Astrocyte (in vitro differentiated cells and primary cell): ENCODE results near the gene RGS19.

ENCODE experiments used
- EZH2 ChIP-seq: IDR thresholded peaks from 2 replicates; pipeline ENCODE4 v1.6.1; 2012; ENCODE audit warnings: mild to moderate bottlenecking, low read length, inconsistent platforms; ENCODE audit not compliant: insufficient read depth
- TF ChIP-seq, protein P1 (sequence below): IDR thresholded peaks from 2 replicates; pipeline ENCODE4 v1.5.1; 2011; ENCODE audit warnings: low read depth, mild to moderate bottlenecking, inconsistent platforms, low read length, moderate library complexity; ENCODE audit not compliant: insufficient read depth

DNA sequence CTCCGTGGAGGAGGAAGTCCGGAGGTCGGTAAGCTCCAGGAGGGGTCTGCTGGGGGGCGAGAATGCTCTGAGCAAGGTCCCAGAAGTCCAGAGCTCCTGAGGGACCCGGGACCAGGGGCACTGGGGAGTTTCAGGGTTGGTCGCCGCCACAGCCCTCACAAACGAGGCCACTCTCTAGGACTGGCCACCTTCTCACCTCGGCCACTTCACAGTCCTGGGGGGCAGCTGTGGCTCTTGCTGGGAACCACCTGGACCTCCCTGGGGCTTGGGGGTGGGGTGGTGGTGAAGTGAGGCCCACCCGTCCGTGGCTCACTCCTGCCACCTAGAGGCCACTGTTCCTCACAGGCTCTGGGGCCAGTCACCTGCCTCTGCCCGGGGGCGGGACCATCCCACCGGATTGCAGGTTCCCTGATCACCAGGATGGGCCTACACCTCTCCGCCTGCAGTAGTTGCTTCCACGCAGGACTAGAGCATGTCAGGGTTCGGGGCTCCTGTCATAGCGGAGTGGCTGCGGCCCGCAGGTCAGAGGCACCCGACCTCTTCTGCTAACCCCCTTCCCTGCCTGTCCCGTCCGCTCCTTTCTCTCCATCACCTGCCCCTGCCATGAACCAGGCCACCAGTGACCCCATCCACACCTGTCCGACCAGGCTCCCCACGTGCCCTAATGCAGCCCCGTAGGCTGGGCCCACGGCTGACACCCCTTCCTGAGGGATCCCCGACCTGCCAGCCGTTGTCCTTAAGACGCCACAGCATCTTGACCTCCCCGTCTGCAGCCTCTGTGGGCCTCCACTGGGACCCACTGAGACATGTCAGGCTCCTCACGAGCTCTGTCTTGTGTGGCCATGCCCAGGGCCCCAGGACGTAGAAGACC, 21.5 kb downstream of the RGS19 start:
- TF ChIP-seq, protein P1, sequence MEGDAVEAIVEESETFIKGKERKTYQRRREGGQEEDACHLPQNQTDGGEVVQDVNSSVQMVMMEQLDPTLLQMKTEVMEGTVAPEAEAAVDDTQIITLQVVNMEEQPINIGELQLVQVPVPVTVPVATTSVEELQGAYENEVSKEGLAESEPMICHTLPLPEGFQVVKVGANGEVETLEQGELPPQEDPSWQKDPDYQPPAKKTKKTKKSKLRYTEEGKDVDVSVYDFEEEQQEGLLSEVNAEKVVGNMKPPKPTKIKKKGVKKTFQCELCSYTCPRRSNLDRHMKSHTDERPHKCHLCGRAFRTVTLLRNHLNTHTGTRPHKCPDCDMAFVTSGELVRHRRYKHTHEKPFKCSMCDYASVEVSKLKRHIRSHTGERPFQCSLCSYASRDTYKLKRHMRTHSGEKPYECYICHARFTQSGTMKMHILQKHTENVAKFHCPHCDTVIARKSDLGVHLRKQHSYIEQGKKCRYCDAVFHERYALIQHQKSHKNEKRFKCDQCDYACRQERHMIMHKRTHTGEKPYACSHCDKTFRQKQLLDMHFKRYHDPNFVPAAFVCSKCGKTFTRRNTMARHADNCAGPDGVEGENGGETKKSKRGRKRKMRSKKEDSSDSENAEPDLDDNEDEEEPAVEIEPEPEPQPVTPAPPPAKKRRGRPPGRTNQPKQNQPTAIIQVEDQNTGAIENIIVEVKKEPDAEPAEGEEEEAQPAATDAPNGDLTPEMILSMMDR = peak; percentile 53
- no peak for TF ChIP-seq EZH2
